GM18867 (cell line): ENCODE data around the gene APOL1.
"Not testable (repeated sequence)": the region's sequence is repeated elsewhere in the genome, so short reads cannot be mapped to it uniquely, and the experiment has no call there.

Experiments used
- ATAC-seq: cut with Tn5 transposase; IDR thresholded peaks from one replicate; pipeline ENCODE4 v1.9.1; 2021; ENCODE audit warnings: mild to moderate bottlenecking, moderate library complexity; ENCODE audit not compliant: unreplicated experiment

The APOL1 gene

DNA sequence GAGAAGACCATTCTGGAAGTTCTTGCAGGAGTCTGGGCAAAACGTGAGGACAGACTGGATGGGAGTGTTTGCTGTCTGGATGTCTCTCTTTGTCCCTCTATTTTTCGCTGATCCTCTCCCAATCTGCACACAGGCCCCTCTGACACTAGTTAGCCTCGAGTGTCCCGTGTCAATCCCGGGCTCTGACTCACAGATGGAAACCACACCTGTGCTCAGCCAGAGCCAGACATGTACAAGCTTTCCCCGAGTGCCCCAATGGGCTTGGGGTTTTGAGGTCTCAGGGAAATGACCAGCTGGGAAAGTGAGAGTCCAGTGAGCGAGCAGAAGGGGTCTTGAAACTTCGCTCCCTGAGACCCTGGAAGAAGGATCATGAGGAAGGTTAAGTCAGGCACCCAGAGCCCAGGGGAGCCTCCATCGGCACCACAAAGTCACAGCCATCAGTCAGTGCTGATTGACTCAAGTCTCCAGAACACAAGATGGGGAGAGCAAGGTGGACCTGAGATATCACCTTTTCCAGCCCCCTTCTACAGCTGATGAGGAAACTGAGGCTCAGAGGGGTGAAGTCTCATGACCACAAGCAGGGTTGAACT lies 27.5 kb upstream of the APOL1 start:
- no peak for ATAC-seq

DNA sequence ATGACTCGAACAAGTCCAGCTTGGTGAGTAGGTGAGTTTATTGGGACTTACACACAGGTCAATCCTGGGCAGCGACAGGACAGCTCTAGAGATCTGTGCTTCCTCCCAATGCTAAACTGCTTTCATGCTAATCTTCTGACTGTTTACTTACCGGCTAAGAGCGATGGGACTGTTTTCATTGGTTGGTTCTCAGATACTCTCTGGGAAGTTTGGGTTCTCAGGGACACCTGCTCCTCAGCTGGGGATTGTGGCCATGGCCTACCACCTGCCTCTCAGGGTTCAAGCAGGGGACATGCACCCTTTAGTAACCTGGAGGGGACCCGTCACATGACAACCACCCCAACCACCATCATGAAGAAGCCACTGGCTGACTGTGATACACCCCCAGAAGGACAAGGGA lies 26.7 kb upstream of the APOL1 start:
- no peak for ATAC-seq

DNA sequence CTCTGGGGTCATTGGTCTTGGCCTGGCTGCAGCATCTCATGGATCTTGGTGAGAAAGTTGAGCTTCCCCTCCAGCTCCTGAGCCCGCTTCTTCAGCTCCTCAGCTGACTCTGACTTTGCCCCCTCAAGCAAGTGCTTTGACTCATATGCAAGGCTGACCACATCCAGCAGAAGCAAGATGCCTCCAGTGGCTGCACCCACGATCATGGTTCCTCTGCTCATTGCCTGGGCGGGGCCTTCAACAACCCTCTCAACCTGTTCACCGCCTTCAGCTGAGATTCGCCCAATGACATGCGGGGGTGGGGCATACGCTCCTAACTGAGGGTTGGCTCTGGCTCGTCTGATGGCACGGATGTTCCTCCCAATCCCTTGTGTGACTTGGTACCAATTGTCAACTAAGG lies 25.5 kb upstream of the APOL1 start:
- ATAC-seq: no peak

DNA sequence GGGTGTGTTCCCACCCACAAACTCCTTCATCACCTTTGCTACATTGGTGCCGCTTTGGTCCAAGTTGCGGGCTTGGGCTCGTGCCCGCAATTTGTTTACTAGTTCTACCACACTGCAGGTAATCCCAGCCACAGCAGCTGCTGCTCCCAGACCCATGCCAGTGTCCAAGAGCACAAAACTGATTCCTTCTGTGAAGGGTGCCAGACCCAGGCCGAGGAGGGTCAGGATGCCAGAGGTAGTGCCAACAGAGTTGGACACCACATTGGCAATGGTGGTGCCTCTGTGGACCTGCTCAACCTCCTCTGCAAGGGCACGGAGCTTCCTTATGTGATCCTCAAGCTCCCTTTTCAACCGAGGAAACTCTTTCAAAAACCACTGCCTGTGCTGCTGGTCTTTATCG lies 25.1 kb upstream of the APOL1 start:
- no peak for ATAC-seq

DNA sequence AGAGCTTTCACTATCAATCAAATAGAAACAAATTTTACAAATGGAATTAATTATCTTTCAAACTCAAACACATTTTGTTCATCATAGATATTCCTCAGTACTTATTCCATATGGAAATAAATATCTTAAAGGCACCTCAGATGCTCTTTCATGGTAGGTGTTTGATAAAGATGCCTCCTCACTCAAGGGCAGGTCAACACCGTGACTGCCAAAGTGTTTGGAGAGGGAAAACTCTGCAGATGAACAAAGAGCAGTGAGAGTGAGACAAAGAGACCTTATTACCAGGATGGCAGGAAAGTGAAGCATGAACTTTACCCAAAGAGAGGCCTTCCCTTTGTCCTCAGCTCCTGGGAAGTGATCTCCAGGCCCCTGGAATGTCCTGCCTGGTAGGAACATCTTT lies 24.6 kb upstream of the APOL1 start:
- not testable (repeated sequence) for ATAC-seq

DNA sequence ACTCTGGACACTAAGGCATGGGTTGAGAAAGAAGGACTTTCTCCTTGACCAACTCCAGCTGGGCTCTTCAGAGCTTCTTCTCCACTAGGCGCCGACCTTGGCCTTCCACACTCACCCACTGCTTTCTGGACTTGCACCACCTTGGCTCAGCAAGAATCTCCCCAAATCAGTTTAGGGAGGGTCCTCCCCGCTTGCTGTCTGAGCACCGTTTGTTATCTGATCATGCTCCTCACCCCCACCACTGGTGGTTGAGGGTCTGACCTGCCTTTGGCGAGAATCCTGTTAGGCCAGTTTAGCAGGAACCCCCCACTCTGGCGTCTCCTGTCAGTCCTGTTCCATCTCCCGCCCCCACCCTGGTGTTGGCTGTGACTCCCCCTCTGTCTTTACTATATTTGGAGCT lies 24.0 kb upstream of the APOL1 start:
- ATAC-seq: no peak

DNA sequence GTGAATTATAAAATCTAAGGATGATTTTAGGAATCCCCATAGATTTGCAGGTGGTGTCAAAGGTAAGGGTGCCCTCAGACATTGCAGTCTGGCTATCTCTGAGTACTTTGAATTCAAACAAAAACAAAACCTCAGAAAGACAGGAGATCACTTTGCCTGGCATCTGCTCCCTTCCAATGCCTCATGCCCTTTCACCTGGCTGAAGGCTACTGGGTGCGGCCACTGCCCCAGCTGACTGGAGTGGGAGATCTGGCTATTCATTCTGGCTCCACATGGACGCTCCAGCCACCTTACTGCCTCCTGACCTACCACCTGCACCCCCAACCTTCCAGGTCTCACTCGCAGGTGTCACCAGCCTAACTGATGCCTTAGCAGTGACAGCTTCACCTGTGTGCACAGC lies 23.3 kb upstream of the APOL1 start:
- ATAC-seq: not testable (repeated sequence)

DNA sequence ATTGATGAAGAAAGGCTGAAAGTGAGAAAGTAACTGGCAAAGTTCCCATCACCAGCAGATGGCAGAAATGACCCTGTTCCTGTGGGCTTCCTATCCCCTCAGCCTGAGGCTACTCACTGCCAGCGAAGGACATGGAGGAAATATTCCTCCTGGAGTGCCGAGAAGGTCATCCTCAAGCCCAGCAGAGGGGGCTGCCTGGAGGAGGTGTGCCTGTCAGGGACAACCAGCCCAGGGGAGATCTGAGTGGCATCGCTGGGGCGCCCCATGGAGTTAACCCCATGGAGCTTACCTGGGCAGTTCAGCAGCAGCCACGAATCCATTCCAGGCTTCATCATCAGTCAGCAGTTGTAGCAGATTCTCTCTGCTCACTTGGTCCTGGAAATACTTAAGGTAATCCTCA lies 21.9 kb upstream of the APOL1 start:
- ATAC-seq: not testable (repeated sequence)

DNA sequence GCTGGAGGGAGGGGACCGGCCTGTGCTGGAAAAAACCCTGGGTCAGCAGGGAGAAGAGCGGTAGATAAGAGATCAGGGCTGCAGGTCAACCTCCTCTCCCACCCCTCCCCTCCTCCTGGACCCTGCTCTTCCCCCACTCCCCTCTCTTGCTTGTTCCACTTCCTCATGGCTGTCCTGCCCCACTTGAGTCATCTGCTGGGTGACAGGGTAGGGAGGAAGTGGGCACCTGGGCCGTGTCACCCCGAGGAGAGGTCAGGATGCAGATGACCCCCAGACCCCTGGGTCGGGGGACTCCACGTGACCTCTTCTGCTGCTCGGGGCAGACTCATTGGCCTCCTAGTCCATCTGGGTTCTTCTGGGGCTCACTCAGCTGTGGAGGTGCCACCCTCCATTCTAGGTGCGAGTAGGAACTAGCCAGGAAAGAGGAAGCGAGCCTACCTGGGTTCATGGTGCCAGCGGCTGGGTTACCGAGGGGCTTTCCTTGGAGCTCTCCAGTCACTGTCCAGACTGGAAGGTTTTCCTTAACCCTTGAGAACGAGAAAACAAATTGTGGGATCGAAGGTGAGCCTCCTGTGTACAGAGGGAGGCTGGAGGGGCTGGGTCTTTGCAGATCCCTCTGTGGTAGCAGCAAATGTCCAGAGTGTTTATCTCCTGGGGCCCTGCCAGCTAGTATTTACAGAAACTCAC lies 20.1 kb upstream of the APOL1 start:
- ATAC-seq: no peak

DNA sequence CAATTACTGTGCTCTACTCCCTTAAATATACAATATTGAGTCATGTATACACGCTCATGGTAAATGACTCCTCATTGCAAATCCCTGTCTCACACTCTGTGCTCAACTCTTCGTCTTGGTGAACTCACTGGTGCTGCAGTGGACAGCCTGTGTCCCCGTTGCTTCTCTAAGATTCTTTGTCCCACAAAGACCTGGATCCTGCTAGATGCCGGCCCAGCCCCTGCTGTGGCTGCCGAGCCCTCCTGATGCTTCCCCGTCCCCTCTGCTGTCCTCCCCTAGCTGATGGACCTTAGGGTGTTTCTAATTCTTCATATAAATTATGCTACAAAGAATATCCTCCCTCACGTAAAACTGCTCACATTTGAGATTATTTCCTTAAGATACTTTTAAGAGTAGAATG lies 19.1 kb upstream of the APOL1 start:
- no peak for ATAC-seq

DNA sequence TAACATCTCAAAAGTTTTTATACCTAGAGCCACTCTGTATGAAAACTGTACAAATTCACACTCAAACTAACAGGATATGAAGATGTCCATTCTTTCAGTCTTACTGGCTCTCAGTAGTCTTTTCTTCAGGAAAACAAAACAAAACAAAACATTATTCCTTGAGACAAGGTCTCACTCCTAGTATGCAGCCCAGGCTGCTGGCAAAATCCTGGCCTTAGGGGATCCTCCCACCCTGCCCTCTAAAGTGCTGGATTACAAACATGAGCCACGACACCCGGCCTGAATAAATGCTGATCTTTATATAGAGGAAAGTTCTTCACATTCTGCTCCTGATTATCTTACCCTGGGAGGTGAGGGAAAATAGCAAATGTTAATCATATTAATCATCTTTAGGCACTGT lies 18.7 kb upstream of the APOL1 start:
- ATAC-seq: no peak

DNA sequence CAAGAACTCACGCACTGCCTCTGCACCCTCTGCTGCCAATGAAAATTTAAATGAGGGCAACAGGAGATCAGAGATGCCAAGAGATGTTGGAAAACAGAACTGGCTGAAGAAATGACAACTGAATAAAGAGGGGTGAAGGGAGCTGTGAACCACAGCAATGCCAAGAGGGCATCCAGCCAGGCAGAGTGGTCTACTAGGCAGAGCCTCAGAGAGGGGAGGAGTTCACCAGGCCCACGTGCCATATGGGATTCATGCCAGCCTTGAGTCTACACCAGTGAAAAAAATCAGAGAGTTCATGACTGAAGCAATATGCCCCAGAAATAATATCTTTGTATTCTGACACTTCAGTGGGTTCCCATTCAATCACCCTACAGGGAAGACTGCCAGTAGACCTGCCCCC lies 18.0 kb upstream of the APOL1 start:
- no peak for ATAC-seq

DNA sequence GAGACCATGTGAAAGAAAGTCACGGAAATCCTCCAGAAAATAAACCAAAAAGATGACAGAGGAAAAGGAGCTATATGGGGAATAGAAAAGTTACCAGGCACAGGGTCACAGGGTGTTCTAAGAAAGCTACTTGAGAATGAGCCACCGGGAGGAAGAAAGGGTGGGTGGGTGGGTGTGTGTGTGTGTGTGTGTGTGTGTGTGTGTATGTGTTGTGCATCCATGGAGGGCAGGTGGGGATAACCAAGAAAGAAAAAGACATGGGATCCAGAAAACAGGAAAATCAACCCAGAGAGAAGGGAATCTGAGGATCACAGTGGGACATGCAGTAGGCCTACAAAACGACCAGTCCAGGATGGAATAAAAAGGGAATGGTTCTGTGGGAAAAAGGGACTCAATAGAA lies 17.3 kb upstream of the APOL1 start:
- no peak for ATAC-seq

DNA sequence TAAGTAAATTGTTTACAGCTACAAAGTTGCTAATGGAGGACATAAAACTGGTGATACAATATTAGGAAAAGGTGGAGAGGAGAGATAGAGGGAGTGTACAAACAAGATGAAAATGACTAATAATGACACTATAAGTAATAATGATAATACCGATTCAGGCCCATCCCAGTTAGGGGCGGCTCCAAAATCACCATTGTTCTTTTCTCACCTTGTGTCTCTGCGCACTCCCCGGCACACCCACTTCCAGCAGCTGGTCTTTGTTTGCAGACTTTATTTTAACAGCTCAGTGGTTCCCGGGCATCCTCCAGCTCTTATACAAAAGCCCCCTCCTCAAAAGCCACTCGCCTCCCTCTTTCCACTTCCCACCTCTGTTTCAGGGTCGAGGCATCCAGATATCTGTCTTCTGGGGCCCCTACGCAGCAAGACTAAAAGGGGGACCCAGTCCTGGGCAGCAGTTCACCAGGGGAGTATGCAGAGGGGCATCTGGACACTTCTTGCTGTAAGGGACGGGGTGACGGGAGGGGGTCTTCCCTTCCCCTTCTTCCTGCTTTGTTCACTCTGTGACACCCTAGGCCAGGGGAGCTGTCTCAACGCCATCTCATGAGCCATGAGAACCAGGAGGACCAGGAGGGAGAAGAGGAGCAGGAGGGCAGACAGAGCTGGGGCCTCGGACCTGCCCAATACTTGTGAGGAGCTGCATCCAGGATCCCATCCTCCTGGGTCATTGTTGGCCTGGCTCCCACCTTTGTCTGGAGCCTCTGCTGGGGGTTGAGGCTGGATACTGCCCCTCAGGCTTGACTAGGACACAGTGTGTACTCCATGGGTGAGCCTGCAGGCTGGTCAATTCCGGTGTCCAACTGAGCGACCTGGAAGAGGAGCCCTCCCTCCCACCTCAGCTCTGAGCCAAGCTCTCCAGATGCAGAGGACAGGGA lies 16.3 kb upstream of the APOL1 start:
- no peak for ATAC-seq

DNA sequence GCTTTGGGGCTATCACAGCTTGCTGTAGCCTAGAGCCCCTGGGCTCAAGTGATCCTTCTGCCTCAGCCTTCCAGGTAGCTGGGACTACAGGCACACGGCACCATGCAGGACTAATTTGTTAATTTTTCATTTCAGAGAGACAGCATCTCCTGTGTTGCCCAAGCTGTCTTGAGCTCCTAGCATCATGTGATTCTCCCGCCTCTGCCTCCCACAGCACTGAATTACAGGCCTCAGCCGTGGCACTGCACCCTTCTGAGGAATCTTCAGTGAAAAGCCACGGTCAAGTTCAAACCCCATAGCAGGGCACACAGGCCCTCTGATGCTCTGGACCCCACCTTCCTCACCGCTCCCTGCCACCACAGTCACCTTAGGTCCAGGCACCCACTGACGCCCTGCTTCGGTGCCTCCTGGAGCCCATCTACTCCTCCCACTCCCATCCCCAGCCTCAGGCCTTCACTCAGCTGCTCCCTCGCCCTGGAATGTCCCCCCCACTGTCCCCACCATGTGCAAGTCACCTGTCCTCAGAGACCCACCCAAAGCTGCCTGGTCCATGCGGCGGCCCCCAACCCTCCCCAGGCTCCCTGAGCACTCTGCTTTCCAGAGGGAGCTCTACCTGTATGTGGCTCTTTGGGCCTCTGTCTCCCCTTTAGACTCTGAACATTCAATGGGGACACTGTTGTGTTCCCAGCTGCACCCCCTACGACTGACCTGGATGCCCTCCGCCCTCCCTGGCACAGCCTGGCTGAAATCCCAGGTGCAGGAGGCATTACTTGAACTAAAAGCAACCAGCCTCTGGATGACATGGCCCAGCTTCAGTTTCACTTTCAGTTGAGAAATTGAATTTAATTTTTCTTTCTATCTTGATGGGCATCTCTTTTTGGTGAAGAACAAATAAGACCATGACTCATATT lies 15.2 kb upstream of the APOL1 start:
- no peak for ATAC-seq

DNA sequence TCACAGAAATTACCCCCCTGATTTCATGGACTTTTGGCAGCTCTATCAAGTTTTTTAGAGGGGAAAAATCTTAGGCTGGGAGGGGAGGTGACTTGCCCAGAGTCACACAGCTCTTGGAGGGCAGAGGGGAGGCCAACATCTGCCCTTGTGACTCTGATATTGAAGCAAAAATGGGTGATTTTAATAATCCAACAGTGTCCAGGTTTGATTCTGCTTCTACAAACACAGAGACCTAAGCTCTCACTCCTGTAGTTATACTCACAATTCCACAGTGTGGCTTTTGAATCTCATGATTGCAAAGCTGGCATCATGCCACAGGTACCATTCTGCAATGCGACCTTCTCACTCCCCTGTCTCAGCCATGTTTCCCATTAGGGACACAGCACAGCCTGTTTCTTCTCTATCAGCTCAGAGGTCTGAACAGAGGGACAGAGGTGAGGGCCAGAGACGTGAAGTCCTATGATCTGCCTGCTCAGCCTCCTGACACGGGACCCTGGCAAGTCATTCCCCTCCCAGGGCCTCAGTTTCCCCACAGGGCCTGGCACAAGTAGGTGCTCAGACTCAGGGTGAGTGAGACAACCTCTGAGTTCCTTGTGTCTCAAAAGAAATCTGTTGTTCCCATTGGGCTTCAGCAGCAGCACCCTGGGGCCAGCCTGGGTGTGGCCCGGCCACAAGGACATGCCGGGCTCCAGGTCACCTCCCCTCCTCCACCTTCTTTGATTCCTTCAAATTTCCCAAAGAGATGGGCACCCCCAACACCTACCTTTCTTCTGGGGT lies 14.4 kb upstream of the APOL1 start:
- peak; percentile 7 for ATAC-seq

DNA sequence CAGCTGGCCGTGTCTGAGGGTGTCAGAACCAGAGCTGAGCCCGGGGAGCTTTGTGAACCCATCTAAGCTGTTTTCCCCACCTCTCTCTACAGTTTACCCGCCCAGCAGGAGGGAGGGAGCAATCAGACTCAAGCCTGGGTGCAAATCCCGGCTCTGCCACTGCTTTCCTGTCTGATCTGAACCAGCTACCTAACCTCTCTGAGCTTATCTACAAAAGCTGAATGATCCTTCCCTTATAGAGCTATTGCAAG lies 13.9 kb upstream of the APOL1 start:
- ATAC-seq: peak; percentile 8

DNA sequence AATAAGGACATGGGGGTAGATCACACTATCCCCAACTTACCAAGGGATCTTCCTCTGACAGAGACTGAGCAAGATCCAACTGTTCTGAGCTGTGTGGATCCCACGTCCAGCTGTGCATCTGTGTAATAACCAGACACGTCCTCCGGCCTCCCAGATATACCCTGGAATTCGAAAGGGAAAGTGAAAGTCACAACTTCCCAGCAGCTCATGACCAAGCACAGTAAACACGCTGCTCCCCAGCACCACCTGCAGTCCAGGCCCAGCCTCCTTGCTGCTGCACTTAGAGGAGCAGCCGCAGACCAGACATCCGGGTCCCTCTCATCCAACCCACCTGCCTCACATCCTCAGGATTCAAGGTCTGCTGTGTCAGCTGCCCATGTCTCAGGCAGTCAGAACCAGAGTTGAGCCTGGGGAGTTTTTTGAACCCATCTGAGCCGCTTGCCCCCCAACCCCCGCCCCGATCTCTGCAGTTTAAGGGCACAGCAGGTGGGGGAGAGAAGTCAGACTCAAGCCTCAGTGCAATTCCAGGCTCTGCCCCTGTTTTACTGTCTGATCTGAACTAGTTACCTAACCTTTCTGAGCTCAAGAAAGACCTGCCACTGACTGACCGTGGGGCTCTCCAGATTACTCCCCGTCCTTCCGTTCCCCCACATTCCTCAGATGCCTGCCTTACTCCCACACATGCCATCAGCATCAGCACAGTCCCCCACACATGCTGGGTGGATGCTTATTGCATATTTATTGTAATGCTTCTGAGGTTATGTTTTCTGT lies 13.3 kb upstream of the APOL1 start, which contains the start of gene APOL2:
Gene APOL2, minus strand, starts transcription at position 127 of the 771 bp plus-strand sequence. CDS start 6,365 bp downstream, outside the sequence.
- ATAC-seq: peak; percentile 88

DNA sequence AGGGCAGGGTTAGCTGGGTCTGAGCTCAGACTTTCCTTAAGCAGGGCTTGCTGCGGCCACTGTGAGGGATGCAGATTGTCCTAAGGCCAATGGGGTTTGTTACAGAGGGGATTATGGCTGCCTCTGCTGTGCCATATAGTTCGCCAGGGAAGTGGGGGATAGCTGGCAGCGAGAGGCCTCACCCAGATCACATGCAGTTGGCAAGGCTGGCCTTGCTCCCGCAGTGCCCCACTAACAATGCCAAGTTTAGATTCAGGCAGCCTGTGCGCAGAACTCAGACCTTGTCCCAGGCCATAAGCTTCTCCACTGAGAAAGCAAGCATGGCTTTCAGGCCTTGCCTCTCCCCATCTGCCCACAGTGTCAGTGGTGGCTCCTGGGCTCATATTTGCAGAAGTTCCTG lies 8.9 kb upstream of the APOL1 start:
- no peak for ATAC-seq
